Right lobe of liver (tissue), 6 donors: Measurements from ENCODE around the gene ARHGEF11. TPM values are rescaled to one million over a fixed set of nuclear protein-coding genes. Genes with fewer than 3 reads are reported as not detected.

Source experiments
- ATAC-seq, 4 donors: fragments of 200-7000 bp; cut with Tn5 transposase; one replicate each; pipeline ENCODE4 v1.9.1; 2020; ENCODE audit warnings: mild to moderate bottlenecking in 4 of 4, moderate library complexity in 4 of 4
- DNase-seq, 3 donors: peaks; one replicate each; pipeline ENCODE4 v3.0.0-alpha.2; 2020
- H3K27ac ChIP-seq, 3 donors: fragments of 200-600 bp; one replicate each; pipeline ENCODE4 v1.8.0; 2022
- H3K27me3 ChIP-seq, 2 donors: fragments of 200-600 bp; one replicate each; pipeline ENCODE4 v1.8.0; 2022
- H3K36me3 ChIP-seq, 4 donors: fragments of 200-600 bp; sonication (generic) in 1 of 4; one replicate each; pipeline versions ENCODE4 v1.5.1 to v1.8.0; 2017 to 2022; ENCODE audit warnings: control low read depth in 1 of 4
- H3K4me1 ChIP-seq, 4 donors: fragments of 200-600 bp; sonication (generic) in 1 of 4; one replicate each; pipeline versions ENCODE4 v1.5.1 to v1.8.0; 2017 to 2022; ENCODE audit warnings: control low read depth in 1 of 4
- H3K4me3 ChIP-seq, 3 donors: fragments of 200-600 bp; one replicate each; pipeline ENCODE4 v1.8.0; 2022
- H3K9me3 ChIP-seq, 4 donors: fragments of 200-600 bp; sonication (generic) in 1 of 4; one replicate each; pipeline versions ENCODE4 v1.5.1 to v1.8.0; 2017 to 2022; ENCODE audit warnings: control low read depth in 1 of 4
- POLR2A ChIP-seq: fragments of 450-650 bp; IDR thresholded peaks from one replicate; pipeline ENCODE4 v1.6.1; 2017; ENCODE audit warnings: antibody characterized with exemption, mild to moderate bottlenecking
- WGBS: methylation state at CpG from one replicate; pipeline ENCODE4 v1.1.6; 2018; ENCODE audit warnings: low coverage, low lambda C conversion rate; ENCODE audit not compliant: insufficient coverage; ENCODE audit errors: missing lambda C conversion rate; 5-methylcytosine and 5-hydroxymethylcytosine counted together
- intact Hi-C, 2 donors: fragments of 100-400 bp; cut with DNase I; formaldehyde crosslinking; loops; one replicate each; pipeline versions ENCODE4 v1.11.2 to v1.14.1; 2022
- total RNA-seq, 6 experiments: library from RNA; depleted of rRNA in 2 of 6; stranded (reverse); fragments of >200 nt in 2 of 6; fragmentation: NEBNext Ultra II Directional in 3 of 6; extraction: Animal tissue kit (Norgen Biotek cat#: 25700) in 3 of 6; gene quantifications; one replicate each; pipeline versions ENCODE4 v1.1.0 to v1.2.4, GENCODE V29; 2016 to 2023
- TF ChIP-seq, protein P1 (sequence below), 4 donors: fragments of 200-600 bp in 3 of 4; fragments of 450-650 bp in 1 of 4; IDR thresholded peaks; one replicate each; pipeline versions ENCODE4 v1.5.1 to v1.8.0; 2016 to 2022; ENCODE audit warnings: antibody characterized with exemption in 4 of 4, mild to moderate bottlenecking in 2 of 4
- donor health status: DM: no; HTN: yes; CAD: no.
- donor health status: DM: no; HTN: no; CAD: no.
- donor health status: DM: no; HTN: no; CAD: no.
- donor health status: DM: no; HTN: yes; CAD: no.
- donor health status: DM: no; HTN: yes; CAD: no.

Gene ARHGEF11
- total RNA-seq, 6 experiments from 2014 or later: 10.5 to 18.7 (median 12.8) TPM

- 64% methylated on average over 2 of the region's 3 CpGs for WGBS
- ATAC-seq: no peak
Observed at GRCh38 chr1:157032303-157032702, 13.2 kb downstream of the ARHGEF11 start.

GRCh38 chr1:157030728-157031127 is 14.8 kb downstream of the ARHGEF11 start:
- DNase-seq: no peak
- intact Hi-C loops: no loop called here
- Histone ChIP-seq H3K36me3 (no peaks in the 10 kb centered on the region), H3K4me3 (no peak overlapping the region), H3K4me1 (peaks cover 0 to under 1% (median 0%) of the 10 kb centered on the region in 4 donors), H3K9me3 (no peaks in the 10 kb centered on the region), H3K27me3 (no peaks in the 10 kb centered on the region), H3K27ac (no peak overlapping the region)
- ATAC-seq: no peak
- WGBS: 88% methylated on average over 2 of the region's 2 CpGs
- TF ChIP-seq, protein P1, sequence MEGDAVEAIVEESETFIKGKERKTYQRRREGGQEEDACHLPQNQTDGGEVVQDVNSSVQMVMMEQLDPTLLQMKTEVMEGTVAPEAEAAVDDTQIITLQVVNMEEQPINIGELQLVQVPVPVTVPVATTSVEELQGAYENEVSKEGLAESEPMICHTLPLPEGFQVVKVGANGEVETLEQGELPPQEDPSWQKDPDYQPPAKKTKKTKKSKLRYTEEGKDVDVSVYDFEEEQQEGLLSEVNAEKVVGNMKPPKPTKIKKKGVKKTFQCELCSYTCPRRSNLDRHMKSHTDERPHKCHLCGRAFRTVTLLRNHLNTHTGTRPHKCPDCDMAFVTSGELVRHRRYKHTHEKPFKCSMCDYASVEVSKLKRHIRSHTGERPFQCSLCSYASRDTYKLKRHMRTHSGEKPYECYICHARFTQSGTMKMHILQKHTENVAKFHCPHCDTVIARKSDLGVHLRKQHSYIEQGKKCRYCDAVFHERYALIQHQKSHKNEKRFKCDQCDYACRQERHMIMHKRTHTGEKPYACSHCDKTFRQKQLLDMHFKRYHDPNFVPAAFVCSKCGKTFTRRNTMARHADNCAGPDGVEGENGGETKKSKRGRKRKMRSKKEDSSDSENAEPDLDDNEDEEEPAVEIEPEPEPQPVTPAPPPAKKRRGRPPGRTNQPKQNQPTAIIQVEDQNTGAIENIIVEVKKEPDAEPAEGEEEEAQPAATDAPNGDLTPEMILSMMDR (IDR thresholded peaks at IDR 0.05): no peak
- no peak for TF ChIP-seq POLR2A

More at GRCh38 chr1:157032303-157032702, 13.2 kb downstream of the ARHGEF11 start:
- Histone ChIP-seq H3K27me3 (no peaks in the 10 kb centered on the region), H3K36me3 (no peaks in the 10 kb centered on the region), H3K4me3 (no peak overlapping the region), H3K27ac (no peak overlapping the region), H3K9me3 (no peaks in the 10 kb centered on the region), H3K4me1 (no peaks in the 10 kb centered on the region)
- intact Hi-C loops: no loop called here
- TF ChIP-seq, protein P1 (IDR thresholded peaks at IDR 0.05): no peak
- TF ChIP-seq POLR2A: no peak
- no peak for DNase-seq

DNA sequence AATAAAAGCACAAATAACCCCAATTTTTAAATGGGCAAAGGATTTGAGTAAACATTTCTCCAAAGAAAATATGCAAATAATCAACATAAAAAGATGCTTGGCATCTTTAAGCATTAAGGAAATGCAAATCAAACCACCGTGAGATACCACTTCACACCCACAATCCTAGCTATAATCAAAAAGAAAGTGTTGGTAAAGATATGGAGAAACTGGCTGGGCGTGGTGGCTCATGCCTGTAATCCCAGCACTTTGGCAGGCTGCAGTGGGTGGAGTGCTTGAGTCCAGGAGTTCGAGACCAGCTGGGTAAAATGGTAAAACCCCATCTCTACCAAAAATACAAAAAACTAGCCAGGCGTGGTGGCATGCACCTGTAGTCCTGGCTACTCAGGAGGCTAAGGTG is 16.9 kb downstream of the ARHGEF11 start:
- intact Hi-C loops: no loop called here
- ATAC-seq: no peak
- Histone ChIP-seq H3K4me1 (peaks cover 0 to 3% (median 0%) of the 10 kb centered on the region in 4 donors), H3K4me3 (no peak overlapping the region), H3K9me3 (no peaks in the 10 kb centered on the region), H3K36me3 (no peaks in the 10 kb centered on the region), H3K27me3 (no peaks in the 10 kb centered on the region), H3K27ac (no peak overlapping the region)
- no peak for DNase-seq
- 84% methylated on average over 4 of the region's 4 CpGs for WGBS
- TF ChIP-seq POLR2A: no peak
- TF ChIP-seq, protein P1 (IDR thresholded peaks at IDR 0.05): no peak

DNA sequence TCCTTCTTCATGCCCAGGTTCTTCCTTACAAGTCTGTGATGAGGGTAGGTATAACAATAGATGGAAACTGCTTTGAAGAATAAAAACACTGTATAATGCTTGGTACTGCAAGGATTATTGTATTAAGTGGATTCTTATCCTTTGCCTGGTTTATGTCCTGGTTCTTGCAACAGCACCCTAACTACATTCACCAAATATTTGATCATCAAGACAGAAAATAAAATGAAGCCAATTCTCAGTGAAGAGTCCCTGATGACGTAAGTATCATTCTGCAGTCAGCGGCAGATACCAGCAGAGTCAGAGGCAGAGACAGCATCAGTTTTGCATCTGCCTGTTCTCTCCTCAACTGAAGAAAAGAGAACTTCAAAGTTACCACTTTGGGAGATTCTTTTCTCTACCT is 19.7 kb downstream of the ARHGEF11 start:
- WGBS: 31% methylated on average over 2 of the region's 2 CpGs
- no peak for TF ChIP-seq POLR2A
- TF ChIP-seq, protein P1 (IDR thresholded peaks at IDR 0.05): no peak
- no peaks in the 10 kb centered on the region for H3K27me3 ChIP-seq
- ATAC-seq: peak; percentile 48 to 91 (median 71)
- no peak overlapping the region for H3K27ac ChIP-seq
- DNase-seq: no peak
- no peaks in the 10 kb centered on the region for H3K36me3 ChIP-seq
- H3K4me3 ChIP-seq: no peak overlapping the region
- H3K4me1 ChIP-seq: peaks cover 0 to 3% (median 0%) of the 10 kb centered on the region in 4 donors
- H3K9me3 ChIP-seq: peaks cover 0 to 9% (median 4%) of the 10 kb centered on the region in 4 donors
- intact Hi-C loops: no loop called here

GRCh38 chr1:157025385-157025784 is 20.2 kb downstream of the ARHGEF11 start:
- no peaks in the 10 kb centered on the region for H3K27me3 ChIP-seq
- no peaks in the 10 kb centered on the region for H3K36me3 ChIP-seq
- DNase-seq: no peak
- TF ChIP-seq POLR2A: no peak
- TF ChIP-seq, protein P1 (IDR thresholded peaks at IDR 0.05): no peak
- no peak overlapping the region for H3K4me3 ChIP-seq
- WGBS: 86% methylated on average over 3 of the region's 3 CpGs
- H3K27ac ChIP-seq: no peak overlapping the region
- H3K4me1 ChIP-seq: peaks cover 0 to 3% (median 0%) of the 10 kb centered on the region in 4 donors
- intact Hi-C loops: no loop called here
- no peak for ATAC-seq
- H3K9me3 ChIP-seq: peaks cover 0 to 9% (median 4%) of the 10 kb centered on the region in 4 donors
